Cerebellar cortex (tissue), 1 donor: ENCODE results near the gene KIF6.

Source experiments
- DNase-seq: peaks from one replicate; pipeline ENCODE4 v3.0.0-alpha.2; 2015; ENCODE audit warnings: low spot score

The KIF6 gene

GRCh38 chr6:39380837-39381549 lies 344.2 kb downstream of the KIF6 start:
- no peak for DNase-seq

GRCh38 chr6:39378960-39379425 lies 346.2 kb downstream of the KIF6 start:
- no peak for DNase-seq

- no peak for DNase-seq
Observed at GRCh38 chr6:39378175-39378959, 346.8 kb downstream of the KIF6 start.

GRCh38 chr6:39377539-39377950 lies 347.7 kb downstream of the KIF6 start:
- DNase-seq: peak; percentile 75

GRCh38 chr6:39375405-39375804 lies 349.8 kb downstream of the KIF6 start:
- no peak for DNase-seq

GRCh38 chr6:39370390-39370789 lies 354.8 kb downstream of the KIF6 start:
- DNase-seq: no peak

- DNase-seq: no peak
Observed at GRCh38 chr6:39369987-39370386, 355.2 kb downstream of the KIF6 start.

- DNase-seq: no peak
Observed at GRCh38 chr6:39367700-39368099, 357.5 kb downstream of the KIF6 start.

GRCh38 chr6:39366931-39367618 lies 358.1 kb downstream of the KIF6 start:
- DNase-seq: peak; percentile 15

- no peak for DNase-seq
Observed at GRCh38 chr6:39365281-39366074, 359.7 kb downstream of the KIF6 start.

GRCh38 chr6:39363280-39363679 lies 361.9 kb downstream of the KIF6 start:
- DNase-seq: no peak

- peak; percentile 8 for DNase-seq
Observed at GRCh38 chr6:39362487-39362865, 362.7 kb downstream of the KIF6 start.

- peak; percentile 65 for DNase-seq
Observed at GRCh38 chr6:39361657-39362486, 363.3 kb downstream of the KIF6 start.

- DNase-seq: no peak
Observed at GRCh38 chr6:39360378-39360777, 364.8 kb downstream of the KIF6 start.

GRCh38 chr6:39357998-39358686 lies 367.1 kb downstream of the KIF6 start:
- DNase-seq: no peak

- no peak for DNase-seq
Observed at GRCh38 chr6:39353698-39354315, 371.4 kb downstream of the KIF6 start.

- DNase-seq: no peak
Observed at GRCh38 chr6:39350723-39351505, 374.3 kb downstream of the KIF6 start.

GRCh38 chr6:39348740-39349139 lies 376.5 kb downstream of the KIF6 start:
- no peak for DNase-seq
